Measurements from ENCODE around the gene ZSCAN9. TPM values are rescaled to one million over a fixed set of nuclear protein-coding genes. Genes with fewer than 3 reads are reported as not detected.

Gene ZSCAN9
- total and polyA plus RNA-seq, 2 donors (not counting 3 experiments of a cell fraction or from before 2014, with no cell fraction given), result 11.7 to 18.0 TPM

GRCh38 chr6:28243946-28244345 is 18.9 kb downstream of the ZSCAN9 start:
- H3K9me3 ChIP-seq (replicated peaks; ENCODE audit: control insufficient read depth, insufficient read depth, low read length), result no peaks in the 10 kb centered on the region
- no peak overlapping the region for H3K4me2 ChIP-seq (ENCODE audit: insufficient read depth, low read length)
- ChIA-PET CTCF (no interaction called here), POLR2A (no interaction called here)
- no peak overlapping the region for H3K27ac ChIP-seq (ENCODE audit: insufficient read depth, low read depth, low read length)
- H3K4me1 ChIP-seq (ENCODE audit: control insufficient read depth, extremely low read depth, insufficient read depth, low read length), result no peaks in the 10 kb centered on the region
- peaks cover 0 to 10% of the 10 kb centered on the region in 2 experiments for H3K36me3 ChIP-seq (ENCODE audit: control insufficient read depth in 2 of 2, extremely low read depth in 1 of 2, insufficient read depth in 2 of 2, low read length in 2 of 2)
- H3K4me3 ChIP-seq (replicated peaks in 1 of 3; ENCODE audit: insufficient read depth in 1 of 3, low read depth in 1 of 3, low read length in 3 of 3), result no peak overlapping the region
- no peak for FAIRE-seq
- no peaks in the 10 kb centered on the region for H3K9me1 ChIP-seq (replicated peaks; ENCODE audit: control insufficient read depth, extremely low read depth, insufficient read depth, low read length)
- no peak overlapping the region for H2AFZ ChIP-seq (ENCODE audit: low read depth, low read length)
- H4K20me1 ChIP-seq (replicated peaks; ENCODE audit: control insufficient read depth, extremely low read depth, insufficient read depth, low read length), result no peaks in the 10 kb centered on the region
- dilution Hi-C loops (cut with MboI; ENCODE audit: extremely low pct_ligation_motif_present, low sequenced_read_pairs) (no loop called here), intact Hi-C loops (cut with micrococcal nuclease) (no loop called here)
- no peaks in the 10 kb centered on the region for H3K79me2 ChIP-seq (ENCODE audit: control insufficient read depth, insufficient read depth, low read length)
- H3K27me3 ChIP-seq (ENCODE audit: control insufficient read depth in 2 of 2, insufficient read depth in 2 of 2, low read length in 2 of 2), result no peaks in the 10 kb centered on the region
- BruUV-seq (replicated peaks), result no TSS peak
- H3K9ac ChIP-seq (replicated peaks; ENCODE audit: extremely low read depth, insufficient read depth, low read length), result no peak overlapping the region
- TF ChIP-seq CTCF (IDR thresholded peaks at IDR 0.05; ENCODE audit: extremely low read depth in 1 of 2, insufficient read depth in 1 of 2, low read depth in 1 of 2, low read length in 2 of 2), result no peak
- TF ChIP-seq POLR2A (IDR thresholded peaks at IDR 0.05; ENCODE audit: low read depth, low read length), result no peak
- no peak for TF ChIP-seq MAX (IDR thresholded peaks at IDR 0.05; ENCODE audit: insufficient read depth, insufficient read length)
- no peak for TF ChIP-seq POLR2AphosphoS5 (IDR thresholded peaks at IDR 0.05; ENCODE audit: insufficient read depth, low read depth, low read length)
- TF ChIP-seq FOS (IDR thresholded peaks at IDR 0.05; ENCODE audit: borderline replicate concordance, insufficient read depth, low read length), result no peak
- TF ChIP-seq GATA2 (IDR thresholded peaks at IDR 0.05; ENCODE audit: insufficient read depth, insufficient read length, low read depth, low read length), result no peak
- no peak for TF ChIP-seq JUN (IDR thresholded peaks at IDR 0.05; ENCODE audit: borderline replicate concordance, insufficient read depth, insufficient read length, low read depth)
- no peak for TF ChIP-seq MYC (IDR thresholded peaks at IDR 0.05; ENCODE audit: low read depth, low read length)
- TF ChIP-seq EZH2 (IDR thresholded peaks at IDR 0.05; ENCODE audit: borderline replicate concordance, low read depth, low read length, severe bottlenecking), result no peak
- no peak for DNase-seq (ENCODE audit: low read depth, low spot score)
